OCI-LY1 (cell line): Measurements from ENCODE around the gene PLEKHM3.

Experiments
- CTCF ChIP-seq: fragments of 200-600 bp; sonication (generic), shearing (Covaris generic); IDR thresholded peaks from 2 replicates; pipeline ENCODE4 v1.5.1; 2017; ENCODE audit warnings: mild to moderate bottlenecking, antibody characterized with exemption, low read length, moderate library complexity, mixed read lengths
- EZH2 ChIP-seq: fragments of 200-600 bp; sonication (generic), shearing (Covaris generic); IDR thresholded peaks from 2 replicates; pipeline ENCODE4 v1.8.0; 2017; ENCODE audit warnings: borderline replicate concordance, mixed run types, mild to moderate bottlenecking, antibody characterized with exemption, low read length, moderate library complexity, mixed read lengths

DNA sequence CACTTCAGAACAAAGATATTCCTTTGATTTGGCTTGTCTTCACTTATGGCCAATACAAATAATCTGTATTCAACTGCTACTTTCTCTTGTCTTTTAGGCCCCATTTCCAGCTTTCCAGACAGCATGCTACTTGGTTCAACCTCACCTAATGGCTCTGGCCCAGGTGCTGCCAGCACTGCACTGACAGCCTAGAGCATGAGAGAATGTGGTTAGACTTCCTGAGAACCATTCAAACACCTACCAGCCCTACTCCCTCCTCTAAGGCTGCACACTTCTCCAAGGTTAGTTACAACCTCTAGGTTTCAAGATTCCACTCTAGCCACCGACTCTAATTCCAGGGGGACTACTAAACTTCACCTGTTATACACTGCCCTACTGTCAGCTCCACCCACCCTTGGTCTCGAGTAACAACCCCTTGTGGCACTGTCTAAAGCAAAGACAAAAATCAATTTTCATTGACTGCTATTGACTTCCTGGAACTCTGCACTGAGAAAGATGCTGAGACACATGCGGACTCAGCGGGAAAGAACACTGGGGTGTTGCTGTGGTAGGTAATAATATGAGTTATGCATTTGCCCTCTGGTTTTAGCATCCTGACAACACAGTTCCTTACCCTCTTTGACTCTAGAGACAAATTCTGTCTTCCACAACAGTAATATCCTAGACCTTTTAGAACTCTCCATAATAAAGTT is 38.2 kb downstream of the PLEKHM3 start:
- TF ChIP-seq CTCF (no peak), EZH2 (no peak)
